HuH-7 (cell line): ENCODE data around the gene DYNLT2B.
"Not testable (repeated sequence)": the region's sequence is repeated elsewhere in the genome, so short reads cannot be mapped to it uniquely, and the experiment has no call there.

Experiments
- DNase-seq: peaks from one replicate; pipeline ENCODE4 v3.0.0; 2011; ENCODE audit warnings: low spot score

Gene DYNLT2B

DNA sequence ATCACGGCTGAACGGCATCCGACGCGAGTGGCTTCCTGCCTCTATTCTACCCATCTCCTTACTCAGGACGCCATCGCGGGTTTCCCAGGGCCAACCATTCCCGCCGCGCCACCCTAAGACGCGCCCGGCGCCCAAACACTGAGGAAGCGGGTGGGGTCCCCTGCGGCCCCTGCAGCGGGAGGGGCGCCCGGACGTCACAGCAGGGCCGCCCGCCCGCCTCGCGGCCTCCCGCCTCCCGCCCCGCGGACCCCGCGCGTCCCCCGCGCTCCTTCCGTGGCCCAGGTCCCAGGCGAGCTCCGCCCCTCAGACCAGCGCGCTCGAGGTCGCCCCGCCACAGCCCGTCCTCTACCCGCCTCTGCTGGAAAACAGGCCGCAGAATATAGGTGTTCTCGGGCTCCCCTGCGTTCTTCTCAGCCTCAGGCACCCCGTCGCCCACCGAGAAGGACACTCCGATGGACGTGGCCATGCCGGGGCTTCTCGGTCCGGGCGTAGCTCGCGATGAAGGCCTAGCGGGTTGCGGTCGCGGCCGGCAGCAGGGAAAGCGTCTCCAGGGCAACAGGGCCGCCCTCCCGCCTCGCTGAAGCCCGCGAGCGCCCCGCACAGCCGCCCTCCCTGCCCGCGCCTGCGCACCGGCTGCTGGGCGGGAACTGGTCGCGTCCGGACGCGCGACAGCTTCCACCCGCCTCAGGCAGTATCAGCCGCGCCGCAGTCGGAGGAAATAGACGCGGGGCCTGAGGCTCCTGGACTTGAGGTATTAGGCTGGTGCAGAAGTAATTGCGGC is at the start of gene DYNLT2B:
Gene DYNLT2B, minus strand, starts transcription at position 554 of the 781 bp plus-strand sequence. Its CDS starts 88 bp downstream, at position 466.
- peak; percentile 94 for DNase-seq

DNA sequence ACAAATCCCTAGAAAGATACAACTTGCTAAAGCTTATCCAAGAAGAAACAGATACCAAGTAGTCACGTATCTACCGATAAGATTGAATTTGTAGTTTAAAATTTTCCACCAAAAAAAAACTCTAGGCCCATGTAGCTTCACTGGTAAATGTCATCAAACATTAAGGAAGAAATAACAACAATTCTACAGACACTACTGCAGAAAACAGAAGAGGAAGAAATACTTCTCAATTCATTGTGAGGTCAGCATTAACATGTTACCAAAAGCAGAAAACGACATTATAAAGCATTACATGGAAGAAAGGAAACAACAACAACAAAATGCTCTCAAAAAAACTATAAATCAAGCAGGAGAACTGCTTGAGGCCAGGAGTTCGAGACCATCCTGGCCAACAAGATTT is 47.7 kb upstream of the DYNLT2B start:
- no peak for DNase-seq

DNA sequence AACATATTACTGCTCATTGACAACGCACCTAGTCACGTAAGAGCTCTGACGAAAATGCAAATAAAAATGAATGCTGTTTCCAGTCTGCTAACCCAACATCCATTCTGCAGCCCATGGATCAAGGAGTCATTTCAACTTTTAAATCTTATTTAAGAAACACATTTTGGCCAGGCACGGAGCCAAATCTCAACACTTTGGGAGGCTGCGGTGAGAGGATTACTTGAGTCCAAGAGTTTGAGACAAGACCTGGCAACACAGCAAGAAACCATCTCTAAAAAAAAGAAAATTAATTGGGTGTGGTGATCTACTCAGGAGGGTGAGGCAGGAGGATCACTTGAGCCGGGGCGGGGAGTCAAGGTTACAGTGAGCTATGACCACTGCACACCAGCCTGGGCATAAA is 42.5 kb upstream of the DYNLT2B start:
- no peak for DNase-seq

DNA sequence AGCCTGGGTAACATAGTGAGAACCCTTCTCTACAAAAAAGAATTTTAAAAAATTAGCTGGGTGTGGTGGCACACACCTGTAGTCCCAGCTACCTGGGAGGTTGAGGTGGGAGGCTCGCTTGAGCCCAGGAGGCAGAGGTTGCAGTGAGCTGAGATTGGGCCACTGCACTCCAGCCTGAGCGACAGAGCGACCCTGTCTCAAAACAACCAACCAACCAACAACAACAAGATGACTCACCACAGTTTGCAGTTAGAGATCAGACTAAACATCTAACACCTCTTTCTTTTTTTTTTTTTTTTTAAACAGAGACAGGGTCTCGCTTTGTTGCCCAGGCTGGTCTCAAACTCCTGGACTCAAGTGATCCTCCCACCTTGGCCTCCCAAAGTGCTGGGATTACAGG is 40.5 kb upstream of the DYNLT2B start:
- DNase-seq, result not testable (repeated sequence)

DNA sequence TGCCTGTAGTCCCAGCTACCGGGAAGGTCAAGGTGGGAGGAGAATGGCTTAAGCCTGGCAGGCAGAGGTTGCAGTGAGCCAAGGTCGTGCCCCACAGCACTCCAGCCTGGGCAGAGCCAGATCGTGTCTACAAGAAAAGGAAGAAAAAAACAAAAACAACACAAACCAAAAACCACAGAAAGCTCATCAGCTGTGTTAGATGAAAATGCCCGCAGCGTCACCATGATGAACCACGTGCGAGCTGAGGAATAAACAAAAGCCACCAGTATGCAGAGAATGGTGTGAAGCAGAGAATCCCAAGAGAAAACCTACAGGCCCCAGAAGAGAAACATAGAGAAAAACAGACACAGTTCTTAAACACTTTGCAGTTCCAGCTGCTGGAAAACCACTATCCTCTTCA is 39.9 kb upstream of the DYNLT2B start:
- DNase-seq, result no peak

DNA sequence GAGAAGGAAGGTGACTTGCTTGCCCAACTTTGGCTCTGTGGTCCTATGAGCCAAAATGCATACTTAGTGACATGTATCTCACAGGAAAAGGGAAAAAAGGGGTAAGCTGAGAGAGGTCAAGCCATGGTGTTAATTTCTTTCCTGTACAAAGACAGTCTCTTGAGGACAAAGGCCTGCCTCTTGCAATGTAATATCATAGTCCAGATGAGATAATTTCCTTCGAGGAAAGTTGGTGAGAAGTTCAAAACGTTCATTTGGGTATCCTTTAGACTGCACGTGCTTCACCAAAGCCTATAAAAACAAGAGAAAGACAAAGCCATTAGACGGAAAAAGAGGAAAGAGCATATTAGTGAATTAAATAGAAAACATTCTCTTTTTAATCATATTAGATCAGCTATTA is 38.5 kb upstream of the DYNLT2B start:
- DNase-seq, result no peak

DNA sequence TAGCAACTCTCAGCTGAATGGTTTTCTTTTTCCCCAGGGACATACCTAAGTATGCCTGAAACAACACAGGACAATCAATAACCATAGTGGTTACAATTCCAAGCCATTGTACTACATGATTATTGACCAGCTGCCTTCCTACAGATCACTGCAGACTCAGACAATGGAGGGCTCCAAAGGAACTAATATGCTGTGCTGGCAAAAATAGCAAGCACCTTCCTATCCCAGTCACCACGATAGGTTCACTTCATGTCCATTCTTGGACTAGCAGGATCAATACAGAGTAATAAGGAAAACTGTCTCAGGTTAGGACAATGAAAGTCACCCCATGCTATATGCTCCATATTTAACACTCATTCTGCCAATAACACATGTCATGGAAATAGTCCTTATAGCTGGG is 37.6 kb upstream of the DYNLT2B start:
- DNase-seq, result no peak

DNA sequence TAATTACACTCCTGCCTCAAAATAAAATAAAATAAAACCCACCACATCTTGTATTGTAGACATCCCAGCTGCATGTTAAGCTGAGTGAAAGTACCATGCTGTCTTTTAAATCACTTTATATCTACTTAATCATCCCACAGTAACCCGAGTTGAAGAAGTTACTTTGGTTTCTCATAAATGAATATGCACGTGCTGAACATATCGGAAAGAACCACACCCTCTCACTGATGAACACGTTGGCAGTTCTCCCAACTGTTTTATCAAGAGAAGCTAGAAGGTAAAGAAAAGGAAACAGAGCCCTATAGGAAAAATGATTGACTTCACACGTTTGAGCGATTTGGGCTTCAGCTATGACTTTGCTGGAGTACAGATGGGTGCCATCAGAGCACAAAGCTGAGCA is 36.1 kb upstream of the DYNLT2B start:
- no peak for DNase-seq

DNA sequence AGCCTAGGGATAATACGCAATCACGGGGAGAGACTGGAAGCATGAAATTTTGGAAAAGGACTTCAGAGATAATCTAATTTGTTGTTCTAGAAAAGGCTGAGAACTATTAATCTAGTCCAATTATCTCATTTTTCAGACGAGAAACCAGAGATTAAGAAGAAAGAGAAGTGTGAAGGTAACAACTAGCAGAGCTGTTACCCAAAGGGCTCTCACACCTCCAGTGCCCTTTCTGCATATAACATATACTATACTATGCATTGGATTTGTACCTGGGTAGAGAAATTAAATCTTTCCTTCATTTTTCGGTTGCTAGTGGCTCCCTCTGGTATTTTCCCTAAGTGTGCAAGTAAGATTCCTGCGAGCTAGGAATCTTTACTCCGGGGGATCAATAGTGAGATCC is 33.5 kb upstream of the DYNLT2B start:
- DNase-seq, result no peak

DNA sequence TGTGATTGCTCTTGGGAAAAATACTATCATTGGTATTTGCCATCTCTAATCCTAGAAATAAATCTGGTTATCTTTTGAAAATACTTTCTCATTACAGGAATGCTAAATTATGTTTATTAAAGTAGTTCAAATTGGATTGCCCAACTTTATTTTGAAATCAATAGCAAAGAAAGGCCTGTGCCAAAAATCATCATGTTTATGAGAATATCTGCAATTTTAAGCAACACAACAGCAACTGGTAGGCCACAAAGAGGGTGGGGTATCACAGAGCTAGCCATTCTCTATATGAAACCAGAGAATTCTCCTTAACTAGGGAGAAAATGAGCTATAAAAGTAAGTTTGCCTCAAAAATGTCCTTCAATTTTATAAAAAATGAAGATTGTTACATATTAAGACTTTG is 32.0 kb upstream of the DYNLT2B start:
- no peak for DNase-seq

DNA sequence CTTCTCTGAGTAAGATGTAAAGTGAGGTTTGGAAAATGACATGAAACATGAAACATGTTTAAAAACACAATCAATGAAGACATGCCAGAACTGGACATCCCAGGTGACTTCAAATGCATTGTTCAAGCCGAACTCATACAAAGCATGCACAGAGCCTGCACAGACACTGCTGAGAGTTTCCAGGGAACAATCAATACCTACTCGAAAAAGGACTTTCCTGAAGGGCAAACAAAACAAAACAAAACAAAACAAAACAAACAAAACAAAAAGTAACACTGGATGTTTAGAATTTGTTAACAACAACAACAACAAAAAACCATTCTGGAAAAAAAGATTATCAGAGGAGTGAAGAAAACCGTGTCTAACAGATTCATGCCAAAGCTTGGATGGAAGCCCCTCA is 30.7 kb upstream of the DYNLT2B start:
- no peak for DNase-seq

DNA sequence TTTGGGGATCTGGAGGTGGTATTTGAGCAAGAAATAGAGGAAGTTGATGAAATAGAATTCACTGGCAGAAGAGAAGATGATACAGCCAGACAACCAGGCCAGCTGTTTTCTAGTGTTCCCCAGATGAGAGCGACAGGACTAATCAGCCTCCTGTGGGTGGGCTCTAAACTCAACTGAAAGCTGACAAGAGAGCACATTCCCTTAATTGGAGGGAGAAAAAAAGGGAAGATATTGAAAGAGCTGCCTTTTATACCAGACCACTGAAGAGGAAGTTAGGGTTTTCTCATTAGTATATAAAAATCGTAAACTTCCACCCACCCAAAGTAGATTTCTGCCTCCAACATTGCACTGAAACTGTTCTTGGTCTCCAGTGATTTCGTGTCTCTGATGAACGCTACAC is 26.6 kb upstream of the DYNLT2B start:
- DNase-seq, result no peak

DNA sequence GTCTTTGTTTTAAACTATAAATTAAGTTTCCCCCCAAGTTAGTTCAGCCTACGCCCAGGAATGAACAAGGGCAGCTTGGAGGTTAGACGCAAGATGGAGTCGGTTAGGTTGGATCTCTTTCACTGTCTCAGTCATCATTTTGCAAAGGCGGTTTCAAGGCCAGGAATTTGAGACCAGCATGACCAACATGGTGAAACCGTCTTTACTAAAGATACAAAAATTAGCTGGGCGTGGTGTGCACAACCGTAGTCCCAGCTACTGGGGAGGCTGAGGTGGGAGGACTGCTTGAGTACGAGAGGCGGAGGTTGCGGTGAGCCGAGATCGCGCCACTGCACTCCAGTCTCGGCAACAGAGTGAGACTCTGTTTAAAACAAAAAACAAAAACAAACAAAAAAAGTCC is 25.9 kb upstream of the DYNLT2B start:
- DNase-seq, result not testable (repeated sequence)

DNA sequence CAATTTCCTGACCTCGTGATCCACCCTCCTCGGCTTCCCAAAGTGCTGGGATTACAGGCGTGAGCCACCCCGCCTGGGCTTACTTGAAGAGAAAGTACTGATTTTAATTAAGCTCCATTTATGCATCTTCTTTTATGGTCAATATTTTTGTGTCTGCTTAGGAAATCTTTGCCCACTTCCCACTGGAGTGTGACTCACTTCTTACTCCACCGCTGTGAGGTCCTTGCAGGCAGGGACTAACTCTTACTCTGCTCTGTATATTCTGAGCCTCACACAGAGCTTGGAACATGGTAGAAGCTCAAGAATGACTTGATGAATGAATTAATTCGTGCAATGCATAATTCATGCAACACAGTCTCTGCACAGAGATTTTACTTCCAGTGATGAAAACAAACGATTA is 23.1 kb upstream of the DYNLT2B start:
- DNase-seq, result no peak

DNA sequence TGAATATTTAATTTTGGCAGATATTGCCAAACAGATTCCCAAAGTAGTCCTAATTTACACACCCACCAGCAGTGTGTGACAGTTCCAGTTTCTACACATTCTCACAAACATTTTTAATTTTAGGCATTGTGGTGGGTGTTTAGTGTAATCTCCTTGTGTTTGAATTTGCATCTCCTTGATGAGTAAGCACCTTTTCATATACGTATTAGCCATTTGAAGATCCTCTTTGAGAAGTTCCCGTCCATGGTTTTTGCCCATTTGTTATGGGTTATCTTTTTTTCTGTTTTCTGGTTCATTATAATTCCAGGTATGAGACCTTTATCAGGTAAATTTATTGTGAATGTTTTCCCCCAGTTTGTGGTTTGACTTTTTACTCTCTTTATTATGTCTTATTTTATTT is 22.4 kb upstream of the DYNLT2B start:
- no peak for DNase-seq

DNA sequence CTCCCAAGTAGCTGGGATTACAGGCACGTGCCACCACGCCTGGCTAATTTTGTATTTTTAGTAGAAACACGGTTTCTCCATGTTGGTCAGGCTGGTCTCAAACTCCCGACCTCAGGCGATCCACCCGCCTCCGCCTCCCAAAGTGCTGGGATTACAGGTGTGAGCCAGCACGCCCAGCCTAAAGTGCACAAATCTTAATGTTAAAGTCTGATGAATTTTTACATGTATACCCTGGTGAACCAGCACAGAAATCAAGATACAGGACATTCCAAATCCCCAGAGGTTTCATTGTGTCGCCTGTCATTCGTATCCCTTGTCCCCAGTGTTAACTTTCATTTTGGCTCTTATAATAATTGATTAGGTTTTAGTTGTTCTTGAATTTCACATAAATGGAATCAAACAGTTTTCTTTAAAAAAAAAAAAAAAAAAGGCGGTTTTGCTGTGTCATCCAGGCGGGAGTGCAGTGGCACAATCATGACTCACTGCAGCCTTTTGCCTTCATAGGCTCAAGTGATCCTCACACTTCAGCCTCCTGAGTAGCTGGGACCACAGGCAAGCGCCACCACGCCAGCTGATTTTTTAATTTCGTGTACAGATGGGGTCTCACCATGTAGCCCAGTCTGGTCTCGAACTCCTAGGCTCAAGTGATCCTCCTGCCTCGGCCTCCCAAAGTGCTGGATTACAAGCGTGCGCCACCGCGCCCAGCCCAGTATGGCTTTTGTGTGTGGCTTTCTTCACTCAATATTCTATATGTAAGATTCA is 21.6 kb upstream of the DYNLT2B start:
- no peak for DNase-seq

DNA sequence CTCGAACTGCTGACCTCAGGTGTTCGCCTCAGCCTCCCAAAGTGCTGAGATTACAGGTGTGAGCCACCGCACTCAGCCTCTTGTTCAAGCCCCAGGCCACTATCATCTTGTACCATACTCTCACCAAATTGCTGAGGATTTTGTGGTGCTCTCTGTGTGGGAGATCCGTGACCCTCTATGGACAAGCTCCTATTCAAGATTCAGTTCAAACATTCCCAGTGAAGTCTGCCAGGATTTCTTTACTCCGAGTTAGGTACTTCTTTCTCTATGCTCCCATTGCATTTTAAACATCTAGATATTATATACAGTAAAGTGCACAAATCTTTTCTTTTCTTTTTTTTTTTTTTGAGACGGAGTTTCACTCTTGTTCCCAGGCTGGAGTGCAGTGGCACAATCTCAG is 21.0 kb upstream of the DYNLT2B start:
- no peak for DNase-seq

DNA sequence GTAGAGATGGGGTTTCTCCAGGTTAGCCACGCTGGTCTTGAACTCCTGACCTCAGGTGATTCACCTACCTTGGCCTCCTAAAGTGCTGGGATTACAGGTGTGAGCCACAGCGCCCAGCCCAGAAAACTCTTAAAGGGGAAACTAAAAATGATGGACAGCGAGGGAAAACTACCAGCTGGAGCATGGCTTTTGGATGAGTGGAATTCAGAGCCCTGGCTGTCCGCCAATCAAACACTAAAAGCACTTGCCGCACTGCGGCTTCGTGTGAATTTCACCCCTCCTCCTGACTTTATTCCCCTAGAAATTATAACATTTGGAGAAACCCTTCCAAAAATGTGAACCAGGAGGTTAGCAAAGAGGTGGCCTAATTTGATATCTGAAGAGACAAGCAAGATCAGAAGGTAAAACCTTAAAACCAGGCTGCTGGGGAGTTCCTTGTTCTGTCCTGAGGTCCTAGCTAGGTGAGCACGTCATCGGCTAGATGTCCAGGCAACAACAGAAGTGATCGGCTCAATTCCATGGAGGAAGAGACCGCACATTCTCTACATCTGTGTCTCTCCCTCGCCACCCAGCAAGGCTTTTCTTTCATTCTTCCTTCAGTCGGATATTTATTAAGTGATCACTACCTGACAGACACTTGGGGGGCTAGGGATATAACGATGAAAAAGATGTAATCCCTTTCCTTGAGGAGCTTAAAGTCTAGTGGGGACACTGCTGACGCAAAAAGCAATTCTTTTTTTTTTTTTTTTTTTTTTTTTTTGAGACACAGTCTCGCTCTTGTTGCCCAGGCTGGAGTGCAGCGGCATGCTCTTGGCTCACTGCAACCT is 18.5 kb upstream of the DYNLT2B start:
- DNase-seq, result no peak

DNA sequence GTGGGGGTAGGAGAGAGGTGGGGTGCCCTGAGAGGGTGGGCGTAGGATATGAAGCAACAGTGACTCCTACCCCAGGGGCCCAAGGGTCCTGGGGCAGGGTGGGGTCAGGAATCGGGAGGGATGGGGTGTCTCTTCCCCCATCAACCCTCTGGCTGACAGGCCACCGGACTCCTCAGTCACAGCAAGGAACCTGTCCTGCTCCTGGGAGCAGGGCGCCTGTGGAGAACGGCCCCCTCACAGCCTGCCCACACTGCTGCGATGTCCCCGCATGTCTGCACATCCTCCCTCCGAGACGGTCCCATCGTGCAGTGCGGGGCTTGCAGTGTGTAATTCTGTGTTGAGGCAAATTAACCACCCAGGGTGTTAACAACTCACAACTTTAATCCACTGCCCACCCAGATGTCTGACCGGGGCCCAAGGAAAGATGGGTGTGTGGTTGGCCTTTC is 17.5 kb upstream of the DYNLT2B start:
- no peak for DNase-seq

DNA sequence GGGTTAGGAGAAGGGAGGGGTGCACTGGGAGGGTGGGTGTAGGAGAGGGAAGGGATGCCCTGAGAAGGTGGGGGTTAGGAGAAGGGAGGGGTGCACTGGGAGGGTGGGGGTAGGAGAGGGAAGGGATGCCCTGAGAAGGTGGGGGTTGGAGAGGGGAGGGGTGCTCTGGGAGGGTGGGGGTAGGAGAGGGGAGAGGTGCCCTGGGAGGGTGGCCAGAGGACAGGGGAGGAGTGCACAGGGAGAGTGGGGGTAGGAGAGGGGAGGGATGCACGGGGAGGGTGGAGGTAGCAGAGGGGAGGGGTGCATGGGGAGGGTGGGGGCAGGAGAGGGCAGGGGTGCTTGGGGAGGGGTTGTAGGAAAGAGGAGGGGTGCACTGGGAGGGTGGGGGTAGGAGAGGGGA is 16.9 kb upstream of the DYNLT2B start:
- DNase-seq, result no peak

DNA sequence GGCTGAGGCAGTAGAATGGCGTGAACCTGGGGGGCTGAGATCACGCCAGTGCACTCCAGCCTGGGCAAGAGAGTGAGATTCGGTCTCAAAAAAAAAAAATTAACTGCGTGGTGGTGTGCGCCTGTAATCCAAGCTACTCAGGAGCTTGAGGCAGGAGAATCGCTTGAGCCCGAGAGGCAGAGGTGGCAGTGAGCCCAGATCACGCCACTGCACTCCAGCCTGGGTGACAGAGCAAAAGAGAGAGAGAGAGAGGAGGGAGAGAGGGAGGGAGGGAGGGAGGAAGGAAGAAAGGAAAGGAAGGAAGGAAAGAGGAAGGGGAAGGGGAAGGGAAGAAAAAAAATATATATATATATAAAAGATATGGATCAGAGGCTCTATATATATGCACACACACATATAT is 14.1 kb upstream of the DYNLT2B start:
- DNase-seq, result no peak

DNA sequence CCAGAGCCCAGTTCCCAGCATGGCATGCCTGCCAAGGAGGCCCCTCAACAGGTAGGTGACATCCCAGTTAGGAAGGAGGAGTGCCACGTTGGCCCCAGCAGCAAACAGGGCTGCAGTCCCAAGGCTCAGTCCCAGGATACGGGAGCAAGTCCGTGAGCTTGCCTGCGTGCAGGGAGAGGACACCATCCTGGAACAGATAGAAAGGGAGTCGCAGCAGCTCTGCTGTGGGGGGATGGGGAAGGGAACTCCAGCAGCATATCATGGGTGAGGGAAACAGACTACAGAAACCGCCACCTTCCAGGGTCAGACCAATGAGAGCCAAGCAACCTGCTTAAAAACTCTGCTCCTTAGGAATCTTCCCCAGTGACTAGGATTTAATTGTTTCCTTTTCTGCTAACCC is 9.4 kb upstream of the DYNLT2B start:
- no peak for DNase-seq

DNA sequence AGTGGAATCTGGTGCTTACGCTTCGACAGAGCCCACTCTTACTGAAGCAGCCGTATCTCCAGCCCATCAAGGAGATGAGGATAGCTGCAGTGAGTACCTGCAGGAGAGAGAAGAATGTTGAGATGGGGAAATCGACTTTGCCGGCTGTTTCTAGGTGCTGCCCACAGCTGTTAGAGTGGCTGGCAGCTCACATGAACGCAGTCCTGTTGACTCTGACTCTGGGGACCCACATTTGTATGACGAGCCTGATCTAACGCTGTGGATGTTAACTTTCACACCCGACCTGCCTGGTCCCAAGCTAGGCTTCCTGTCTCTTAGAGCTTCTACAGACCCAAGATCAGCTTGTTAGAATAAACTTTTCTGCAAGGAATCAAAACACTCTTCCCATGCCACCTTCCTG is 8.9 kb upstream of the DYNLT2B start:
- DNase-seq, result no peak
